ENCODE data around the gene LOX.

DNA sequence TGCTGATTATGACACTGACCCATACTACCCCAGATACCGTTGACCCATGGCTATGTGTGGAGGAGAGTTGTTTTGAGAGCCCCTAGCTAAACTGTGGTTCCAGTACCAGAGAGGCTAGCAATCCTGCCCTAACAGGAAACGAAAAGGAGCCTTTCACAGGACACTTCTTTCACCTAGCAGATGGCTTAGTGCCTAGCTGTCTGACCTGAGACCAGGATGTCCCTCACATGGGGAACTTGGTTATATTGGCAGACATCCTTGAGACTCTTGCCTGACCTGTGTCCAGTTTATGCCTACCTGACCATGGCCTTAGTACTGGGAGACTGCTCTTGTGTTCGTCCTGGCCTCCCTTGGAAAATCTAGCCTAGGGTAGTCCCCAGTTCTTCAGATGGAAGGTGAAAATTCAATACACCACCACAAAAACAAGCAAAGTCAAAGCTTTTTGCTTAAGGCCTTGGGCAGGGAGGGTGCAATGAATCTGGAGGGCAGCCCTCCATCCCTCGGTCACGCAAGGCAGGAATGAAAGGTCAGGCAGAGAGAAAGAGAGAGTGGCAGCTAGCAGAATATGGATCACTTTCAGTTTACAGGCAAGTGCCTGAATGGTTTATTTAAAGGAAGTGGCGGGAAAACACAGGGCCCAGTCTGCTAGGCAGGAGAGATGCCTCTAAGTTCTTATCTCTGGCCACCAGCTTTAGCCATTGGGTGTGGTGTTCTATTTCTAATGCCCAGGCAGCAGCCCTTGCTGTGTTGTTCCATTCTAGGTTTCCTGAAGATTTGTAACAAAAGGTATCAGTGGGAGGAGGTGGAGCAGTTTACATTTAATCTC lies 34.9 kb upstream of the LOX start:
- TF ChIP-seq, protein P1, sequence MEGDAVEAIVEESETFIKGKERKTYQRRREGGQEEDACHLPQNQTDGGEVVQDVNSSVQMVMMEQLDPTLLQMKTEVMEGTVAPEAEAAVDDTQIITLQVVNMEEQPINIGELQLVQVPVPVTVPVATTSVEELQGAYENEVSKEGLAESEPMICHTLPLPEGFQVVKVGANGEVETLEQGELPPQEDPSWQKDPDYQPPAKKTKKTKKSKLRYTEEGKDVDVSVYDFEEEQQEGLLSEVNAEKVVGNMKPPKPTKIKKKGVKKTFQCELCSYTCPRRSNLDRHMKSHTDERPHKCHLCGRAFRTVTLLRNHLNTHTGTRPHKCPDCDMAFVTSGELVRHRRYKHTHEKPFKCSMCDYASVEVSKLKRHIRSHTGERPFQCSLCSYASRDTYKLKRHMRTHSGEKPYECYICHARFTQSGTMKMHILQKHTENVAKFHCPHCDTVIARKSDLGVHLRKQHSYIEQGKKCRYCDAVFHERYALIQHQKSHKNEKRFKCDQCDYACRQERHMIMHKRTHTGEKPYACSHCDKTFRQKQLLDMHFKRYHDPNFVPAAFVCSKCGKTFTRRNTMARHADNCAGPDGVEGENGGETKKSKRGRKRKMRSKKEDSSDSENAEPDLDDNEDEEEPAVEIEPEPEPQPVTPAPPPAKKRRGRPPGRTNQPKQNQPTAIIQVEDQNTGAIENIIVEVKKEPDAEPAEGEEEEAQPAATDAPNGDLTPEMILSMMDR (IDR thresholded peaks at IDR 0.05) = no peak
- no peak for TF ChIP-seq POLR2A (IDR thresholded peaks at IDR 0.05)
